OCI-LY3 (cell line): ENCODE results near the gene FAM219A.
"Not testable (repeated sequence)": the region's sequence is repeated elsewhere in the genome, so short reads cannot be mapped to it uniquely, and the experiment has no call there.

ENCODE experiments used
- H2AFZ ChIP-seq: fragments of 200-600, 300-600 bp; shearing (Covaris generic); 2 replicates; pipeline ENCODE4 v1.6.0; 2014; ENCODE audit warnings: antibody characterized with exemption, low read depth, low read length
- H3K27ac ChIP-seq: fragments of 200-600, 300-600 bp; sonication (generic); 2 replicates; pipeline ENCODE4 v1.5.1; 2014; ENCODE audit warnings: mild to moderate bottlenecking, low read length, moderate library complexity, mixed read lengths
- H3K27me3 ChIP-seq: fragments of 200-600, 300-600 bp; sonication (generic); 2 replicates; pipeline ENCODE4 v1.6.1; 2014; ENCODE audit warnings: low read depth, low read length, mixed read lengths
- H3K36me3 ChIP-seq: fragments of 200-600, 300-600 bp; sonication (generic); replicated peaks from 2 replicates; pipeline ENCODE3; 2014; ENCODE audit warnings: low read depth, low read length, mixed read lengths
- H3K4me1 ChIP-seq: fragments of 300-600, 200-600 bp; sonication (generic); 2 replicates; pipeline ENCODE4 v1.6.1; 2014; ENCODE audit warnings: low read length, mixed read lengths
- H3K4me2 ChIP-seq: fragments of 200-600, 300-600 bp; sonication (generic); 2 replicates; pipeline ENCODE4 v1.6.1; 2014; ENCODE audit warnings: low read length, mixed read lengths
- H3K4me3 ChIP-seq: fragments of 300-600, 200-600 bp; sonication (generic); 2 replicates; pipeline ENCODE4 v1.5.1; 2014; ENCODE audit warnings: antibody characterized with exemption, mild to moderate bottlenecking, low read length, moderate library complexity
- H3K79me2 ChIP-seq: fragments of 300-600, 200-600 bp; shearing (Covaris generic); 2 replicates; pipeline ENCODE4 v1.6.1; 2014; ENCODE audit warnings: mild to moderate bottlenecking, low read length, mixed read lengths
- H3K9ac ChIP-seq: fragments of 300-600, 200-600 bp; shearing (Covaris generic); 2 replicates; pipeline ENCODE4 v1.6.0; 2014; ENCODE audit warnings: mild to moderate bottlenecking, low read length, moderate library complexity
- H3K9me3 ChIP-seq: fragments of 200-600, 300-600 bp; shearing (Covaris generic); 2 replicates; pipeline ENCODE4 v1.6.1; 2014; ENCODE audit warnings: low read length, mixed read lengths; ENCODE audit not compliant: insufficient read depth
- H4K20me1 ChIP-seq: fragments of 200-600, 300-600 bp; sonication (generic); 2 replicates; pipeline ENCODE4 v1.6.1; 2016; ENCODE audit warnings: low read length, mixed read lengths; ENCODE audit not compliant: insufficient read depth
- EZH2phosphoT487 ChIP-seq: fragments of 200-600 bp; shearing (Covaris generic); IDR thresholded peaks from 2 replicates; pipeline ENCODE4 v1.6.1; 2018; ENCODE audit warnings: antibody characterized with exemption, mixed run types, low read depth
- TF ChIP-seq, protein P1 (sequence below): fragments of 200-600, 300-600 bp; sonication (generic); IDR thresholded peaks from 2 replicates; pipeline ENCODE4 v1.5.1; 2014; ENCODE audit warnings: antibody characterized with exemption, low read length, low read depth

Gene FAM219A

DNA sequence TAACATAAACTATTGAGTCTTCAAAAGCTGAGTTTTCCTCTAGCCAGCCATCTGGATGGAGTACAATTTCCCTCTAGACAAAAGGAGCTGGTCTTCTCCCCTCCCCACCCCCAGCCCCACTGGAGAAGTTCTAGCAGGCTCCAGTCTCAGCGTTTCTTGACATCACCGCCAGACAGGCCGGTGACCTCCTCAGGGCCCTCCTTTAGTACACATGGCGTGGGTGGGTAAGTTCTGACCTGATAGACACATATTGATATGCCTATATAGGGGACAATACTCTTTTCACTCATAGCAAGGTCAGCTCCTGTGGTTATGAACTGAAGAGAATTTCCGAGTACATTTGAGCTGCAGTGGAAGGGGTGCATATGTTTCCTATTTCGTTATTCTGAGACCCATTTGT is 27.5 kb upstream of the FAM219A start:
- Histone ChIP-seq H3K4me2 (no peak overlapping the region), H3K9ac (no peak overlapping the region), H2AFZ (no peak overlapping the region), H3K27ac (no peak overlapping the region), H3K27me3 (peaks cover 32% of the 10 kb centered on the region), H3K9me3 (no peaks in the 10 kb centered on the region), H3K36me3 (no peaks in the 10 kb centered on the region), H3K4me3 (no peak overlapping the region), H4K20me1 (peaks cover 10% of the 10 kb centered on the region; the same call in 1 of the 2 replicates), H3K4me1 (peaks cover 13% of the 10 kb centered on the region), H3K79me2 (no peaks in the 10 kb centered on the region)
- TF ChIP-seq, protein P1, sequence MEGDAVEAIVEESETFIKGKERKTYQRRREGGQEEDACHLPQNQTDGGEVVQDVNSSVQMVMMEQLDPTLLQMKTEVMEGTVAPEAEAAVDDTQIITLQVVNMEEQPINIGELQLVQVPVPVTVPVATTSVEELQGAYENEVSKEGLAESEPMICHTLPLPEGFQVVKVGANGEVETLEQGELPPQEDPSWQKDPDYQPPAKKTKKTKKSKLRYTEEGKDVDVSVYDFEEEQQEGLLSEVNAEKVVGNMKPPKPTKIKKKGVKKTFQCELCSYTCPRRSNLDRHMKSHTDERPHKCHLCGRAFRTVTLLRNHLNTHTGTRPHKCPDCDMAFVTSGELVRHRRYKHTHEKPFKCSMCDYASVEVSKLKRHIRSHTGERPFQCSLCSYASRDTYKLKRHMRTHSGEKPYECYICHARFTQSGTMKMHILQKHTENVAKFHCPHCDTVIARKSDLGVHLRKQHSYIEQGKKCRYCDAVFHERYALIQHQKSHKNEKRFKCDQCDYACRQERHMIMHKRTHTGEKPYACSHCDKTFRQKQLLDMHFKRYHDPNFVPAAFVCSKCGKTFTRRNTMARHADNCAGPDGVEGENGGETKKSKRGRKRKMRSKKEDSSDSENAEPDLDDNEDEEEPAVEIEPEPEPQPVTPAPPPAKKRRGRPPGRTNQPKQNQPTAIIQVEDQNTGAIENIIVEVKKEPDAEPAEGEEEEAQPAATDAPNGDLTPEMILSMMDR, result no peak
- no peak for TF ChIP-seq EZH2phosphoT487

- no peaks in the 10 kb centered on the region for H3K79me2 ChIP-seq
- peaks cover 13% of the 10 kb centered on the region for H3K4me1 ChIP-seq
- no peak overlapping the region for H3K27ac ChIP-seq
- H3K9ac ChIP-seq, result no peak overlapping the region
- H3K9me3 ChIP-seq, result no peaks in the 10 kb centered on the region
- no peak overlapping the region for H3K4me2 ChIP-seq
- TF ChIP-seq, protein P1, result no peak
- no peak for TF ChIP-seq EZH2phosphoT487
- H3K4me3 ChIP-seq, result no peak overlapping the region
- no peak overlapping the region for H2AFZ ChIP-seq
- no peaks in the 10 kb centered on the region for H3K36me3 ChIP-seq
- peaks cover 3% of the 10 kb centered on the region; the same call in 1 of the 2 replicates for H4K20me1 ChIP-seq
- H3K27me3 ChIP-seq, result peaks cover 23% of the 10 kb centered on the region
Measured at GRCh38 chr9:34484678-34485077, 26.3 kb upstream of the FAM219A start.

DNA sequence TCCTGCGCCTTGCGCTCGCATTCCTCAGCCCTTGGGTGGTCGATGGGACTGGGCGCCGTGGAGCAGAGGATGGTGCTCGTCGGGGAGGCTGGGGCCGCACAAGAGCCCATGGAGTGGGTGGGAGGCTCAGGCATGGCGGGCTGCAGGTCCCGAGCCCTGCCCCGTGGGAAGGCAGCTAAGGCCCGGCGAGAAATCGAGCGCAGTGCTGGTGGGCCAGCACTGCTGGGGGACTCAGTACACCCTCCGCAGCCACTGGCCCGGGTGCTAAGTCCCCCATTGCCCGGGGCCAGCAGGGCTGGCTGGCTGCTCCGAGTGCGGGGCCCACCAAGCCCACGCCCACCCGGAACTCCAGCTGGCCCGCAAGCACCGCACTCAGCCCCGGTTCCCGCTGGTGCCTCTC is 24.4 kb upstream of the FAM219A start:
- not testable (repeated sequence) for H3K36me3 ChIP-seq, H3K79me2 ChIP-seq, H3K9ac ChIP-seq, H3K9me3 ChIP-seq, H2AFZ ChIP-seq, H3K4me3 ChIP-seq, H3K4me2 ChIP-seq, H3K27ac ChIP-seq, H4K20me1 ChIP-seq
- peaks cover 13% of the 10 kb centered on the region for H3K27me3 ChIP-seq
- peaks cover 13% of the 10 kb centered on the region for H3K4me1 ChIP-seq

GRCh38 chr9:34481620-34482019 is 23.2 kb upstream of the FAM219A start:
- not testable (repeated sequence) for H3K4me3 ChIP-seq, H2AFZ ChIP-seq, H4K20me1 ChIP-seq, H3K9ac ChIP-seq, H3K27ac ChIP-seq, H3K79me2 ChIP-seq, H3K36me3 ChIP-seq, H3K9me3 ChIP-seq, H3K4me1 ChIP-seq, H3K4me2 ChIP-seq
- peaks cover 16% of the 10 kb centered on the region for H3K27me3 ChIP-seq

DNA sequence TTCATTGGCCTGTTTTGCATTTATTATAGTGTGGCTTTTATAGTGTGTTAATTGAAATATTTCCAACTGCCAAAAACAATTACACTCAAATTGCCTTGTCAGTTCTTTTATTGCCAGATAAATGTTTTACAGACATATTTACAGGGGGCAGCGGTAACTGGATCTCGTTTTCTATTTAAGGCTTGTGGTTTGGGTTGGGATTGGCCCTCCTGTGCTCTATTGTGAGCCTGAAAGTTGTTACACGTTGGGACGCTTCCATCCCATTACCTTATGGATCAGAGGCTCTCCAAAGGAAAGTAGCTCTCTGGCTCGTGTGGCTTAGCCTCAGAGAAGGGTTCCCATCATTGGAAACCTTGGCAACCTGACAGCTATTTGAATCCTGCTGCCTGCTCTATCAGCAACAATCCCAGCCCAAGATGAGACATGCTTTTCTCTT is 21.1 kb upstream of the FAM219A start:
- 0 out of 2 replicates have a peak, but pooled peaks cover 3% of the 10 kb centered on the region for H3K4me1 ChIP-seq
- TF ChIP-seq, protein P1, result no peak
- TF ChIP-seq EZH2phosphoT487, result no peak
- H3K9ac ChIP-seq, result no peak overlapping the region
- H4K20me1 ChIP-seq, result no peaks in the 10 kb centered on the region
- H3K36me3 ChIP-seq, result no peaks in the 10 kb centered on the region
- H2AFZ ChIP-seq, result no peak overlapping the region
- peaks cover 25% of the 10 kb centered on the region for H3K27me3 ChIP-seq
- no peak overlapping the region for H3K27ac ChIP-seq
- no peaks in the 10 kb centered on the region for H3K79me2 ChIP-seq
- H3K9me3 ChIP-seq, result no peaks in the 10 kb centered on the region
- no peak overlapping the region for H3K4me2 ChIP-seq
- H3K4me3 ChIP-seq, result no peak overlapping the region
